GM23338 (cell line): Measurements from ENCODE around the gene NPVF. TPM values are rescaled to one million over a fixed set of nuclear protein-coding genes. Genes with fewer than 3 reads are reported as not detected.

Source experiments
- ATAC-seq: fragments of 200-7000 bp; cut with Tn5 transposase; 3 replicates; pipeline ENCODE4 v1.9.1; 2020
- DNase-seq: peaks from one replicate; pipeline ENCODE4 v3.0.0-alpha.2; 2015; ENCODE audit warnings: low spot score
- H2AFZ ChIP-seq: fragments of 200-600 bp; sonication (generic); 2 replicates; pipeline ENCODE4 v1.8.0; 2016; ENCODE audit warnings: antibody characterized with exemption, mild to moderate bottlenecking, moderate library complexity
- H3F3A ChIP-seq: fragments of 200-600 bp; sonication (generic); replicated peaks from 2 replicates; pipeline ENCODE4 v1.8.0; 2017; ENCODE audit warnings: antibody characterized with exemption, mixed run types, low read depth
- H3K27ac ChIP-seq: fragments of 200-600 bp; sonication (generic); 2 replicates; pipeline ENCODE4 v1.6.1; 2016; ENCODE audit warnings: low read depth
- H3K27me3 ChIP-seq: fragments of 200-600 bp; sonication (generic); 2 replicates; pipeline ENCODE4 v1.8.0; 2016; ENCODE audit warnings: mild to moderate bottlenecking, mixed run types, moderate library complexity; ENCODE audit not compliant: insufficient read depth
- H3K36me3 ChIP-seq: fragments of 200-600 bp; sonication (generic); 2 replicates; pipeline ENCODE4 v1.8.0; 2016; ENCODE audit warnings: mild to moderate bottlenecking; ENCODE audit not compliant: insufficient read depth
- H3K4me1 ChIP-seq: fragments of 200-600 bp; sonication (generic); 2 replicates; pipeline ENCODE4 v1.8.0; 2016; ENCODE audit warnings: mild to moderate bottlenecking, moderate library complexity; ENCODE audit not compliant: insufficient read depth
- H3K4me2 ChIP-seq: fragments of 200-600 bp; sonication (generic); 2 replicates; pipeline ENCODE4 v1.7.1; 2017; ENCODE audit warnings: mixed run types
- H3K4me3 ChIP-seq: fragments of 200-600 bp; sonication (generic); 2 replicates; pipeline ENCODE4 v1.6.1; 2016; ENCODE audit warnings: mixed run types
- H3K79me2 ChIP-seq: fragments of 200-600 bp; sonication (generic); replicated peaks from 2 replicates; pipeline ENCODE4 v1.8.0; 2017; ENCODE audit warnings: mild to moderate bottlenecking; ENCODE audit not compliant: insufficient read depth
- H3K9me2 ChIP-seq: fragments of 200-600 bp; sonication (generic); 2 replicates; pipeline ENCODE4 v1.8.0; 2017; ENCODE audit not compliant: insufficient read depth
- H4K20me1 ChIP-seq: fragments of 200-600 bp; sonication (generic); replicated peaks from 2 replicates; pipeline ENCODE4 v1.8.0; 2017; ENCODE audit warnings: mild to moderate bottlenecking; ENCODE audit not compliant: insufficient read depth
- H3K27ac Mint-ChIP-seq: 2 replicates; pipeline ENCODE4 v1.8.0; 2020; ENCODE audit warnings: inconsistent platforms, mild to moderate bottlenecking, moderate library complexity, mixed read lengths
- H3K27me3 Mint-ChIP-seq: 3 replicates; pipeline ENCODE4 v1.8.0; 2022; ENCODE audit warnings: low read depth, mild to moderate bottlenecking, moderate library complexity, mixed read lengths, inconsistent platforms; ENCODE audit not compliant: insufficient read depth, poor library complexity
- H3K36me3 Mint-ChIP-seq: 3 replicates; pipeline ENCODE4 v1.8.0; 2021; ENCODE audit warnings: low read depth, mild to moderate bottlenecking, inconsistent platforms, moderate library complexity, mixed read lengths
- H3K4me1 Mint-ChIP-seq: 3 replicates; pipeline ENCODE4 v1.8.0; 2020; ENCODE audit warnings: mild to moderate bottlenecking, inconsistent platforms, mixed read lengths
- H3K4me3 Mint-ChIP-seq: 3 replicates; pipeline ENCODE4 v1.8.0; 2021; ENCODE audit warnings: moderate library complexity, mild to moderate bottlenecking, inconsistent platforms, mixed read lengths
- H3K9me3 Mint-ChIP-seq: 3 replicates; pipeline ENCODE4 v1.8.0; 2020; ENCODE audit warnings: moderate library complexity, mild to moderate bottlenecking, inconsistent platforms, mixed read lengths
- CREB1 ChIP-seq: fragments of 250-450 bp; sonication (Bioruptor Pico); IDR thresholded peaks from 2 replicates; pipeline ENCODE4 v1.5.0; 2020; ENCODE audit warnings: low read depth, mild to moderate bottlenecking, moderate library complexity
- CTCF ChIP-seq, 2 experiments: fragments of 200-600 bp in 1 of 2; sonication (generic) in 1 of 2; conservative IDR thresholded peaks; 2 replicates each; pipeline versions ENCODE4 v1.5.1 to v1.6.1; 2016 to 2017; ENCODE audit warnings: antibody characterized with exemption in 2 of 2, low read depth in 2 of 2, mild to moderate bottlenecking in 2 of 2, moderate library complexity in 1 of 2
- EZH2 ChIP-seq: fragments of 200-600 bp; sonication (generic); IDR thresholded peaks from one replicate; pipeline ENCODE4 v1.8.0; 2017; ENCODE audit warnings: antibody characterized with exemption, mild to moderate bottlenecking, low read depth; ENCODE audit not compliant: unreplicated experiment
- EZH2phosphoT487 ChIP-seq: fragments of 200-600 bp; sonication (generic); IDR thresholded peaks from one replicate; pipeline ENCODE4 v1.8.1; 2018; ENCODE audit warnings: antibody characterized with exemption; ENCODE audit not compliant: unreplicated experiment
- NANOG ChIP-seq: IDR thresholded peaks from 2 replicates; pipeline ENCODE4 v1.6.1; 2016; ENCODE audit warnings: antibody characterized with exemption, borderline replicate concordance
- POLR2AphosphoS5 ChIP-seq: IDR thresholded peaks from 2 replicates; pipeline ENCODE4 v1.6.1; 2016; ENCODE audit warnings: antibody characterized with exemption, low read depth
- REST ChIP-seq: IDR thresholded peaks from one replicate; pipeline ENCODE4 v1.6.1; 2018; ENCODE audit warnings: antibody characterized with exemption; ENCODE audit not compliant: unreplicated experiment
- ZNF114 ChIP-seq: fragments of 250-450 bp; sonication (Bioruptor Pico); IDR thresholded peaks from 2 replicates; pipeline ENCODE4 v1.5.0; 2020; ENCODE audit warnings: mild to moderate bottlenecking, moderate library complexity
- ZNF331 ChIP-seq: fragments of 250-450 bp; sonication (Bioruptor Pico); IDR thresholded peaks from 2 replicates; pipeline ENCODE4 v1.5.0; 2020; ENCODE audit warnings: low read depth, mild to moderate bottlenecking, moderate library complexity
- polyA plus RNA-seq: library from polyadenylated mRNA; unstranded; fragments of >200 nt; fragmentation: Nextera tagmentation; extraction: Ambion mirVana; gene quantifications from 2 replicates; pipeline ENCODE4 v1.2.1, GENCODE V29; 2016
- total RNA-seq: library from RNA; depleted of rRNA; stranded (reverse); fragments of >200 nt; shearing (Covaris generic); gene quantifications from 2 replicates; pipeline ENCODE4 v1.2.3, GENCODE V29; 2014

The NPVF gene
- total and polyA plus RNA-seq, 2 experiments from 2014 or later, result not detected

- ATAC-seq, result no peak
- peaks cover 8% of the 10 kb centered on the region for H3K27me3 Mint-ChIP-seq
These were observed 12.1 kb upstream of the NPVF start for GRCh38 chr7:25240340-25240739.

GRCh38 chr7:25239888-25240287 lies 11.6 kb upstream of the NPVF start:
- Mint-ChIP-seq H3K9me3 (no peaks in the 10 kb centered on the region), H3K36me3 (no peaks in the 10 kb centered on the region), H3K27me3 (peaks cover 8% of the 10 kb centered on the region), H3K4me1 (peaks cover 12% of the 10 kb centered on the region; the same call in 2 of the 3 replicates), H3K27ac (no peak overlapping the region), H3K4me3 (no peak overlapping the region)
- Histone ChIP-seq H4K20me1 (no peaks in the 10 kb centered on the region), H2AFZ (no peak overlapping the region), H3K27ac (no peak overlapping the region), H3K79me2 (no peaks in the 10 kb centered on the region), H3K4me1 (no peaks in the 10 kb centered on the region), H3F3A (no peaks in the 10 kb centered on the region), H3K4me3 (no peak overlapping the region), H3K36me3 (no peaks in the 10 kb centered on the region), H3K27me3 (peaks cover 15% of the 10 kb centered on the region), H3K4me2 (no peak overlapping the region), H3K9me2 (no peaks in the 10 kb centered on the region; the same call in 1 of the 2 replicates)
- DNase-seq (no peak), ATAC-seq (no peak)
- TF ChIP-seq EZH2phosphoT487 (no peak), REST (no peak), ZNF114 (CRISPR knock-in tag) (no peak), ZNF331 (CRISPR knock-in tag) (no peak), POLR2AphosphoS5 (no peak)

More at GRCh38 chr7:25240340-25240739, 12.1 kb upstream of the NPVF start:
- Mint-ChIP-seq H3K4me1 (peaks cover 13% of the 10 kb centered on the region; the same call in 2 of the 3 replicates), H3K4me3 (no peak overlapping the region), H3K36me3 (no peaks in the 10 kb centered on the region), H3K27ac (no peak overlapping the region), H3K9me3 (no peaks in the 10 kb centered on the region)
- H3K9me2 ChIP-seq, result no peaks in the 10 kb centered on the region; the same call in 1 of the 2 replicates
- H3K4me3 ChIP-seq, result no peak overlapping the region
- no peaks in the 10 kb centered on the region for H3F3A ChIP-seq
- TF ChIP-seq CREB1 (CRISPR knock-in tag) (no peak), EZH2 (no peak), NANOG (no peak), CTCF (conservative IDR thresholded peaks at IDR 0.05; ENCODE audit: low read depth in 2 of 2) (no peak)
- no peak overlapping the region for H3K27ac ChIP-seq
- no peak for DNase-seq
- H3K27me3 ChIP-seq, result peaks cover 17% of the 10 kb centered on the region
- H2AFZ ChIP-seq, result 0 out of 2 replicates have a peak overlapping the region, but pooled peaks have one; percentile 8
- no peaks in the 10 kb centered on the region for H4K20me1 ChIP-seq
- no peaks in the 10 kb centered on the region for H3K79me2 ChIP-seq
- no peaks in the 10 kb centered on the region for H3K4me1 ChIP-seq
- no peaks in the 10 kb centered on the region for H3K36me3 ChIP-seq
- H3K4me2 ChIP-seq, result no peak overlapping the region
